Measurements from ENCODE around the gene MRPL23.
"Not testable (repeated sequence)": the region's sequence is repeated elsewhere in the genome, so short reads cannot be mapped to it uniquely, and the experiment has no call there.

The MRPL23 gene

GRCh38 chr11:1938343-1939005 is 8.7 kb upstream of the MRPL23 start:
- TF ChIP-seq CTCF (IDR thresholded peaks at IDR 0.05; ENCODE audit: extremely low read depth, insufficient read depth, missing control alignments): no peak
- in situ Hi-C loops (cut with MboI; ENCODE audit: low pct_unique_long_range_greater_than_20kb, low sequenced_read_pairs, unreplicated experiment): no loop called here
- peak; percentile 17 for DNase-seq (ENCODE audit: low spot score)

GRCh38 chr11:1939006-1939625 is 8.0 kb upstream of the MRPL23 start:
- in situ Hi-C loops (cut with MboI; ENCODE audit: low pct_unique_long_range_greater_than_20kb, low sequenced_read_pairs, unreplicated experiment): no loop called here
- no peak for TF ChIP-seq CTCF (IDR thresholded peaks at IDR 0.05; ENCODE audit: extremely low read depth, insufficient read depth, missing control alignments)
- DNase-seq (ENCODE audit: low spot score): peak; percentile 53

- DNase-seq (ENCODE audit: low spot score); in situ Hi-C loops (cut with MboI; ENCODE audit: low pct_unique_long_range_greater_than_20kb, low sequenced_read_pairs, unreplicated experiment): not testable (repeated sequence)
Observed at GRCh38 chr11:1939788-1940187, 7.3 kb upstream of the MRPL23 start.

- in situ Hi-C loops (cut with MboI; ENCODE audit: low pct_unique_long_range_greater_than_20kb, low sequenced_read_pairs, unreplicated experiment): no loop called here
- DNase-seq (ENCODE audit: low spot score): no peak
- no peak for TF ChIP-seq CTCF (IDR thresholded peaks at IDR 0.05; ENCODE audit: extremely low read depth, insufficient read depth, missing control alignments)
Observed at GRCh38 chr11:1942558-1943260, 4.4 kb upstream of the MRPL23 start.

- no peak for TF ChIP-seq CTCF (IDR thresholded peaks at IDR 0.05; ENCODE audit: extremely low read depth, insufficient read depth, missing control alignments)
- DNase-seq (ENCODE audit: low spot score): no peak
- in situ Hi-C loops (cut with MboI; ENCODE audit: low pct_unique_long_range_greater_than_20kb, low sequenced_read_pairs, unreplicated experiment): no loop called here
Observed at GRCh38 chr11:1943576-1943975, 3.6 kb upstream of the MRPL23 start.

GRCh38 chr11:1943977-1944376 is 3.2 kb upstream of the MRPL23 start:
- in situ Hi-C loops (cut with MboI; ENCODE audit: low pct_unique_long_range_greater_than_20kb, low sequenced_read_pairs, unreplicated experiment): no loop called here

More at GRCh38 chr11:1943977-1944376, 3.2 kb upstream of the MRPL23 start:
- no peak for DNase-seq (ENCODE audit: low spot score)
- TF ChIP-seq CTCF (IDR thresholded peaks at IDR 0.05; ENCODE audit: extremely low read depth, insufficient read depth, missing control alignments): no peak
